Stomach (tissue), 9 donors: ENCODE measurements around the gene SPNS1. TPM values are rescaled to one million over a fixed set of nuclear protein-coding genes. Genes with fewer than 3 reads are reported as not detected.
A peak's percentile ranks its signal among the peaks of the same experiment; 100 is the strongest.

Experiments used
- DNase-seq, 2 donors: peaks; one replicate each; pipeline versions ENCODE4 v3.0.0 to v3.0.0-alpha.2; 2013 to 2019
- H3K27ac ChIP-seq, 5 donors: fragments of 200-600 bp in 4 of 5; sonication (generic) in 4 of 5; one replicate each; pipeline ENCODE4 v1.5.1; 2013 to 2019; ENCODE audit warnings: mild to moderate bottlenecking in 1 of 5, moderate library complexity in 1 of 5
- H3K27me3 ChIP-seq, 3 donors: fragments of 200-600 bp; sonication (generic); one replicate each; pipeline ENCODE4 v1.5.1; 2017 to 2019; ENCODE audit warnings: mixed run types in 1 of 3
- H3K36me3 ChIP-seq, 4 donors: fragments of 200-600 bp; sonication (generic); 1 replicate in 3 of 4; 2 replicates in 1 of 4; pipeline ENCODE4 v1.5.1; 2016 to 2019
- H3K4me1 ChIP-seq, 4 donors: fragments of 200-600 bp; sonication (generic); one replicate each; pipeline ENCODE4 v1.5.1; 2016 to 2019
- H3K4me3 ChIP-seq, 4 donors: fragments of 200-600 bp; sonication (generic) in 3 of 4; one replicate each; pipeline ENCODE4 v1.5.1; 2016 to 2019; ENCODE audit warnings: mild to moderate bottlenecking in 1 of 4
- H3K9me3 ChIP-seq, 4 donors: fragments of 200-600 bp; sonication (generic); one replicate each; pipeline ENCODE4 v1.5.1; 2016 to 2019
- CTCF ChIP-seq, 7 experiments: fragments of 450-650 bp in 4 of 7; fragments of 200-600 bp in 3 of 7; sonication (generic) in 3 of 7; IDR thresholded peaks; one replicate each; pipeline ENCODE4 v1.5.1; 2016 to 2019; ENCODE audit warnings: antibody characterized with exemption in 7 of 7, control low read depth in 2 of 7, mild to moderate bottlenecking in 1 of 7
- EP300 ChIP-seq: sonication (generic); formaldehyde crosslinking; IDR thresholded peaks from one replicate; pipeline ENCODE4 v1.6.1; 2017; ENCODE audit warnings: antibody characterized with exemption
- POLR2A ChIP-seq, 4 donors: fragments of 450-650 bp; IDR thresholded peaks; one replicate each; pipeline ENCODE4 v1.6.1; 2016; ENCODE audit warnings: antibody characterized with exemption in 4 of 4, control low read depth in 2 of 4, mild to moderate bottlenecking in 1 of 4, moderate library complexity in 1 of 4
- POLR2AphosphoS5 ChIP-seq, 3 donors: sonication (generic); formaldehyde crosslinking; IDR thresholded peaks; one replicate each; pipeline ENCODE4 v1.6.1; 2016; ENCODE audit warnings: antibody characterized with exemption in 3 of 3
- WGBS, 5 donors: extraction: QIAGEN DNeasy Blood & Tissue Kit in 3 of 5; methylation state at CpG; one replicate each; pipeline versions ENCODE4 v1.1.5 to v1.1.7; 2013 to 2018; 5-methylcytosine and 5-hydroxymethylcytosine counted together
- intact Hi-C: fragments of 100-400 bp; cut with DNase I; formaldehyde crosslinking; loops from one replicate; pipeline ENCODE4 v1.15.1; 2023; ENCODE audit warnings: low total_unique reads
- polyA plus RNA-seq, 3 donors: library from polyadenylated mRNA; stranded (reverse); fragments of 200-250 nt; gene quantifications; one replicate each; pipeline ENCODE4 v1.2.3, GENCODE V29; 2013
- total RNA-seq, 5 donors: library from RNA; depleted of rRNA; stranded (reverse); fragments of >200 nt; gene quantifications; one replicate each; pipeline versions ENCODE4 v1.1.0 to v1.2.3, GENCODE V29; 2014 to 2016
- donor health status: healthy with polysubstance abuse.
- donor health status: Bipolar disorder and iron deficiency.
- donor health status: healthy.

SPNS1 gene
- total and polyA plus RNA-seq, 8 donors, result 6.1 to 48.3 (median 20.3) TPM

- Histone ChIP-seq H3K4me3 (no peak overlapping the region), H3K27me3 (no peaks in the 10 kb centered on the region), H3K27ac (no peak overlapping the region), H3K9me3 (peaks cover 0 to 3% (median 0%) of the 10 kb centered on the region in 4 donors), H3K4me1 (peaks cover 0 to 26% (median 5%) of the 10 kb centered on the region in 4 donors), H3K36me3 (peaks cover 50 to 98% (median 92%) of the 10 kb centered on the region in 4 donors)
- 75 to 84% (median 79%) methylated on average over 7 to 12 of the region's 12 CpGs for WGBS, 5 donors
- TF ChIP-seq POLR2A (IDR thresholded peaks at IDR 0.05) (no peak), POLR2AphosphoS5 (IDR thresholded peaks at IDR 0.05) (no peak), EP300 (no peak), CTCF (IDR thresholded peaks at IDR 0.05) (peak in 2 of 7 experiments; percentile 17 to 33)
- intact Hi-C loops, result no loop called here
- DNase-seq, result no peak
Measured at GRCh38 chr16:28981517-28981916, 6.9 kb downstream of the SPNS1 start.

GRCh38 chr16:28982418-28982817, 7.8 kb downstream of the SPNS1 start:
- no peaks in the 10 kb centered on the region for H3K27me3 ChIP-seq
- H3K4me3 ChIP-seq, result no peak overlapping the region
- TF ChIP-seq POLR2A (IDR thresholded peaks at IDR 0.05) (no peak), POLR2AphosphoS5 (IDR thresholded peaks at IDR 0.05) (no peak), EP300 (no peak), CTCF (IDR thresholded peaks at IDR 0.05) (no peak)
- no peak overlapping the region for H3K27ac ChIP-seq
- H3K9me3 ChIP-seq, result peaks cover 0 to 12% (median 3%) of the 10 kb centered on the region in 4 donors
- H3K4me1 ChIP-seq, result peaks cover 0 to 18% (median 3%) of the 10 kb centered on the region in 4 donors
- no peak for DNase-seq
- WGBS, 5 donors, result 88 to 96% (median 94%) methylated on average over 8 to 10 of the region's 10 CpGs
- H3K36me3 ChIP-seq, result peaks cover 59 to 99% (median 97%) of the 10 kb centered on the region in 4 donors
- intact Hi-C loops, result no loop called here

GRCh38 chr16:28982949-28983348, 8.4 kb downstream of the SPNS1 start:
- Histone ChIP-seq H3K4me1 (peaks cover 0 to 13% (median under 1%) of the 10 kb centered on the region in 4 donors), H3K27me3 (no peaks in the 10 kb centered on the region), H3K36me3 (peaks cover 63 to 100% (median 100%) of the 10 kb centered on the region in 4 donors), H3K9me3 (peaks cover 0 to 12% (median 3%) of the 10 kb centered on the region in 4 donors), H3K27ac (no peak overlapping the region), H3K4me3 (no peak overlapping the region)
- intact Hi-C loops, result no loop called here
- TF ChIP-seq EP300, result no peak
- TF ChIP-seq POLR2A (IDR thresholded peaks at IDR 0.05), result no peak
- no peak for TF ChIP-seq POLR2AphosphoS5 (IDR thresholded peaks at IDR 0.05)
- TF ChIP-seq CTCF (IDR thresholded peaks at IDR 0.05), result no peak
- 92 to 97% (median 94%) methylated on average over 11 of the region's 11 CpGs for WGBS, 5 donors
- DNase-seq, result no peak

- Histone ChIP-seq H3K36me3 (peaks cover 66 to 100% (median 100%) of the 10 kb centered on the region in 4 donors), H3K27me3 (no peaks in the 10 kb centered on the region), H3K9me3 (peaks cover 0 to 12% (median 3%) of the 10 kb centered on the region in 4 donors), H3K4me3 (no peak overlapping the region), H3K4me1 (peaks cover 0 to 10% (median 0%) of the 10 kb centered on the region in 4 donors), H3K27ac (peak overlapping the region in 2 of 5 donors; percentile 46 to 71)
- DNase-seq, result no peak
- intact Hi-C loops, result no loop called here
- WGBS, 5 donors, result 89 to 98% (median 92%) methylated on average over 17 to 18 of the region's 18 CpGs
- TF ChIP-seq EP300 (no peak), POLR2AphosphoS5 (IDR thresholded peaks at IDR 0.05) (no peak), POLR2A (IDR thresholded peaks at IDR 0.05) (no peak), CTCF (IDR thresholded peaks at IDR 0.05) (no peak)
Measured at GRCh38 chr16:28983644-28984043, 9.1 kb downstream of the SPNS1 start.
